Psoas muscle (tissue), 8 donors: ENCODE data around the gene SOX2. TPM values are rescaled to one million over a fixed set of nuclear protein-coding genes. Genes with fewer than 3 reads are reported as not detected.

Experiments used
- ATAC-seq, 4 donors: fragments of 200-7000 bp; cut with Tn5 transposase; one replicate each; pipeline ENCODE4 v1.9.1; 2020; ENCODE audit warnings: moderate library complexity in 3 of 4, mild to moderate bottlenecking in 2 of 4
- DNase-seq, 2 donors: peaks; one replicate each; pipeline ENCODE4 v3.0.0-alpha.2; 2020
- H3K27ac ChIP-seq: fragments of 200-600 bp; one replicate; pipeline ENCODE4 v1.8.0; 2022
- H3K27me3 ChIP-seq, 3 donors: fragments of 200-600 bp in 1 of 3; one replicate each; pipeline versions ENCODE4 v1.6.1 to v1.8.0; 2013 to 2022; ENCODE audit warnings: low read length in 2 of 3, mild to moderate bottlenecking in 2 of 3, moderate library complexity in 1 of 3; ENCODE audit not compliant: insufficient read depth in 3 of 3
- H3K36me3 ChIP-seq, 2 donors: fragments of 200-600 bp in 1 of 2; one replicate each; pipeline versions ENCODE4 v1.6.1 to v1.8.0; 2013 to 2022; ENCODE audit warnings: low read depth in 1 of 2, mild to moderate bottlenecking in 1 of 2, moderate library complexity in 1 of 2; ENCODE audit not compliant: insufficient read depth in 1 of 2
- H3K4me1 ChIP-seq: fragments of 200-600 bp; one replicate; pipeline ENCODE4 v1.8.0; 2022
- H3K4me3 ChIP-seq: fragments of 200-600 bp; one replicate; pipeline ENCODE4 v1.8.0; 2022; ENCODE audit warnings: mild to moderate bottlenecking
- H3K9me3 ChIP-seq: fragments of 200-600 bp; one replicate; pipeline ENCODE4 v1.8.0; 2022
- WGBS, 3 donors: extraction: QIAGEN DNeasy Blood & Tissue Kit; methylation state at CpG; one replicate each; pipeline versions ENCODE4 v1.1.6 to v1.1.7; 2013; 5-methylcytosine and 5-hydroxymethylcytosine counted together
- intact Hi-C, 2 donors: fragments of 100-400 bp; cut with DNase I; formaldehyde crosslinking; loops; one replicate each; pipeline versions ENCODE4 v1.11.0 to v1.14.2; 2022
- polyA plus RNA-seq, 3 donors: library from polyadenylated mRNA; stranded (reverse); fragments of 200-250 nt; gene quantifications; one replicate each; pipeline ENCODE4 v1.2.3, GENCODE V29; 2013
- total RNA-seq, 4 donors: library from RNA; stranded (reverse); fragmentation: NEBNext Ultra II Directional in 2 of 4; extraction: Animal tissue kit (Norgen Biotek cat#: 25700) in 2 of 4; gene quantifications; one replicate each; pipeline versions ENCODE4 v1.2.1 to v1.2.4, GENCODE V29; 2021 to 2023
- TF ChIP-seq, protein P1 (sequence below): fragments of 200-600 bp; IDR thresholded peaks from one replicate; pipeline ENCODE4 v1.8.0; 2022; ENCODE audit warnings: antibody characterized with exemption
- donor health status: healthy with polysubstance abuse.
- donor health status: DM: no; HTN: no; CAD: no; lungs with moderate emphysema.
- donor health status: Bipolar disorder and iron deficiency.
- donor health status: healthy.
- donor health status: DM: yes; HTN: yes; CAD: no.
- donor health status: DM: no; HTN: no; CAD: no.
- donor health status: DM: no; HTN: no; CAD: no.
- donor health status: DM: yes; HTN: yes; CAD: no.

SOX2 gene
- total and polyA plus RNA-seq, 7 donors, result 0.03 to 0.09 (median 0.05) TPM; not detected in 4

DNA sequence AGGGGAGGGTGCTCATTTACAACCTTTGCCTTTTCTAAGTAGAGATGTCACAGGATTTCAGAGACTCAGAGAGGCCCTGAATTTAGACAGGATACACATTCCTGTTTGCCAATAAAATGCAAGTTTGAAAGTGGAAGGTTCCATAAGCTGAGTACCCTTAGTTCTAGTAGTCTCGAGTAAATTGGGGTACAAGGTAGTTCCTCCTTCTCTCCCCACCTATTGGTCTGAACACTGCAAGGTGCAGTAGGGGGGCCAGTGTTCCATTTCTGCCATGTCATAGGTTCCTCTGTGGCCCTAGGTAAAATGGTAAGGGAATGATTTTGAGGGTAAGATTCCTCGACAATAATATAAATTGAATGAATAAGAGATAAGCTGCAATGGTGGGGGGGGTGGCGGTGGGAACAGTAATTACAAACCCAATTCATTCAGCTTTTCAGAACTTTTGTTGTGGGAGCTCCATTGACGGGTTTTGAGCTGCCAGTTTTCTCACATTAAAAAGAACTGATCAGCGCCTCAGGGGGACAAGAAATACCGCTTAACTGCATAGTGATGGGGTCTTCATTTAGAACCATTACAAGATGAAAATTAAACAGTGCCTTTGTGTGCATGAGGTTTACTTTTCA, 5.9 kb downstream of the SOX2 start:
- intact Hi-C loops, result no loop called here
- peaks cover 31 to 100% (median 36%) of the 10 kb centered on the region in 3 donors for H3K27me3 ChIP-seq
- 30 to 38% (median 31%) methylated on average over 6 of the region's 6 CpGs for WGBS, 3 donors
- DNase-seq (no peak), ATAC-seq (no peak)
- H3K27ac ChIP-seq, result no peak overlapping the region
- H3K9me3 ChIP-seq, result no peaks in the 10 kb centered on the region
- TF ChIP-seq, protein P1, sequence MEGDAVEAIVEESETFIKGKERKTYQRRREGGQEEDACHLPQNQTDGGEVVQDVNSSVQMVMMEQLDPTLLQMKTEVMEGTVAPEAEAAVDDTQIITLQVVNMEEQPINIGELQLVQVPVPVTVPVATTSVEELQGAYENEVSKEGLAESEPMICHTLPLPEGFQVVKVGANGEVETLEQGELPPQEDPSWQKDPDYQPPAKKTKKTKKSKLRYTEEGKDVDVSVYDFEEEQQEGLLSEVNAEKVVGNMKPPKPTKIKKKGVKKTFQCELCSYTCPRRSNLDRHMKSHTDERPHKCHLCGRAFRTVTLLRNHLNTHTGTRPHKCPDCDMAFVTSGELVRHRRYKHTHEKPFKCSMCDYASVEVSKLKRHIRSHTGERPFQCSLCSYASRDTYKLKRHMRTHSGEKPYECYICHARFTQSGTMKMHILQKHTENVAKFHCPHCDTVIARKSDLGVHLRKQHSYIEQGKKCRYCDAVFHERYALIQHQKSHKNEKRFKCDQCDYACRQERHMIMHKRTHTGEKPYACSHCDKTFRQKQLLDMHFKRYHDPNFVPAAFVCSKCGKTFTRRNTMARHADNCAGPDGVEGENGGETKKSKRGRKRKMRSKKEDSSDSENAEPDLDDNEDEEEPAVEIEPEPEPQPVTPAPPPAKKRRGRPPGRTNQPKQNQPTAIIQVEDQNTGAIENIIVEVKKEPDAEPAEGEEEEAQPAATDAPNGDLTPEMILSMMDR, result no peak
- H3K4me3 ChIP-seq, result no peak overlapping the region
- no peaks in the 10 kb centered on the region for H3K36me3 ChIP-seq
- H3K4me1 ChIP-seq, result no peaks in the 10 kb centered on the region

DNA sequence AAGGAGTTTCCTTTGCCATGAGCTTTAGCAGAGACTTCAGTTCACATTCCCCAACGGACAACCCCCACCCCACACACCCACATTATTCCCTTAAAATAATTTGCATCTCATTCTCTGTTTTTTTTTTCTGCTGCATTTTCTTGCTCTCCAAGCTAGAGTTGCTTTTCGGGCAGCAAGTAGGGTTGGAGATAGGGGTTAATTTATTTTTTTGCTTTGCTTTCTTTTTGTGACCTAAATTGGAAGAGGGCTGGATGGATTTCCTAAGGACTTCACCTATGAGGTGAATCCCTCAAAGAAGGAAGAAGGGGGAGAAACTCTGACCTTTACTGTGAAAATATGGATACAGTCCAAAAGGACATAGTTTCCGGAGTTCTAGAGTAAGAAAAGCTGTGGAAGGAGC, 6.6 kb downstream of the SOX2 start:
- DNase-seq, result no peak
- intact Hi-C loops, result no loop called here

DNA sequence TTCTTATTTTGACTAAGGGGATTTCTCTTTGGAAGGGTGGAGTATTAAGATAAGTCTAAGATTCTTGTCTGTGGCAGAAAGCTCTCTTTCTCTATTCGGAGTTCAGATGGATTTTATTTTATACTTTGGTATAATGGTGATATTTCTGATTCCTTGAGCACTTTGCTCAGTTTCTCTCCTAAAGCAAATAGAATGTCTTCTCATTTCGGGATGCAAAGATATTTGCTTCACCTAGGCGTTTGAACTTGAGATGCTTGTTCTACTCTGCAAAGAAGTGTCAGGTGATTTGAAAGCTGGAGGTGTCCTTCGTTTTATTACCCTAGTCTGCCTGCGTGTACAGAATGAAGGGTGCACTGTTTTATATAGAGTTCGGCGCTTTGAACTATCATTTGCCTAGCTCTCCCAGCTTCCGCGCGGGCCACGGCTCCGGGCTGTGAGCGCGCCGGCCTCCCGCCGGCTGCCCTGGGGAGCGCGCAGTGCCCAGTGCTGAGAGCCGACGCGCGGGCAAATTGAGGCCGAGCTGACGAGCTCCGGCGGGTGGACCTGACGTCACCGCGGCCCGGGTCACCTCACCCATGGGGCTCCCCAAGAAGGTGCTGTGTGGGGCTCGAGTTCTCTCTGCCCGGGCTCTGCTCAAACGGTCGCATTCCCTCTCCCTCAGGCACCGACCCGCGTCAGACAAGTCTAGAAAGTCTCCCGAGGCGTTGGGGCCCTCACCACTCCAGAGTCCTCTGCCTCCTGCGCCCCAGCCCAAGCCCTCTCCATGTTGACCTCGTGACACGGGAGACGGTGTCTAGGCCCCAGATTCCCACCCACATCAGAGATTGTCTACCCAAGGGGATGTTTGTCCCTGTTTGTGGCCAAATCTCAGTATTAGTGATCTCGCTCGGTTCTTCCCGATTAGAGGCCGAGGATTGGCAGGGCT, 7.5 kb downstream of the SOX2 start:
- no peaks in the 10 kb centered on the region for H3K4me1 ChIP-seq
- ATAC-seq (no peak), DNase-seq (no peak)
- H3K9me3 ChIP-seq, result no peaks in the 10 kb centered on the region
- H3K27ac ChIP-seq, result no peak overlapping the region
- 10 to 14% (median 13%) methylated on average over 46 to 48 of the region's 48 CpGs for WGBS, 3 donors
- H3K36me3 ChIP-seq, result no peaks in the 10 kb centered on the region
- H3K27me3 ChIP-seq, result peaks cover 38 to 100% (median 38%) of the 10 kb centered on the region in 3 donors
- intact Hi-C loops, result no loop called here
- H3K4me3 ChIP-seq, result no peak overlapping the region
- TF ChIP-seq, protein P1, result no peak

More for the DNA sequence above, 6.6 kb downstream of the SOX2 start:
- Histone ChIP-seq H3K9me3 (no peaks in the 10 kb centered on the region), H3K36me3 (no peaks in the 10 kb centered on the region), H3K27me3 (peaks cover 29 to 100% (median 38%) of the 10 kb centered on the region in 3 donors), H3K4me3 (no peak overlapping the region), H3K4me1 (no peaks in the 10 kb centered on the region), H3K27ac (no peak overlapping the region)
- ATAC-seq, result no peak
- TF ChIP-seq, protein P1, result no peak
- 38 to 44% (median 40%) methylated on average over 3 of the region's 3 CpGs for WGBS, 3 donors

DNA sequence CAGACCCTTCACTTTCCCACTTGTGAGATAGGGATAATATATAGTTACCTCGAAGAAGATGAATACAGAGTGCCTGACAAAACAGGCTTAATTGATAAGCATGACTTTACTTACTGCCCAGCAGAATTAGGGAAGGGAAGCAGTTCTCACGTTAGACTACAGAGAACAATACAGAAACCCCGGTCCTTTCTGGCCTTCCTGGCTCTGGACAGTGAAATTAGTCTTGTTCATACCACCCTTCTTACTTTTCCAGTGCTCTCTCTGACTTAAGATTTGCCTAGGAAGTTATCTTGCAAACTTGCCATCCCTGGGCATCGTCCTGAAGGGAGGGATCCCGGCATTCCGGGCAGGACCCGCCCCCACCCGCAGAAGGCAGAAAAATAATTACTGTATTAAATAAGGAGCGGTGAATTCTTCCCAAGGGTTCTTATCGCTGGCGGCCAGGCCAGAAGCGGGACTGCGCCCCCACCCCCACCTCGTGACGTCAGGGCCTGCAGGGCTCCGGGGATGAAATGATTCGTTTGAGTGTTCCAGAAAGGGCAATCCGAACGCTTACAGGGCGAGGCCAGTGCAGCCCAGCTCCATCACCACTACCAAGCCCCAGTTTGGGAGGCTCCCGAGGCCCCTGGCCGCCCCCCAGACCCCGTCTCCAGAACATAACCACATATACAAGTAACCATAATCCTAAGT, 8.4 kb downstream of the SOX2 start:
- intact Hi-C loops, result no loop called here
- no peaks in the 10 kb centered on the region for H3K36me3 ChIP-seq
- H3K9me3 ChIP-seq, result no peaks in the 10 kb centered on the region
- WGBS, 3 donors, result 11 to 16% (median 16%) methylated on average over 22 to 23 of the region's 23 CpGs
- no peak for ATAC-seq
- no peak overlapping the region for H3K27ac ChIP-seq
- TF ChIP-seq, protein P1, result no peak
- no peak overlapping the region for H3K4me3 ChIP-seq
- H3K4me1 ChIP-seq, result no peaks in the 10 kb centered on the region
- H3K27me3 ChIP-seq, result peaks cover 34 to 100% (median 41%) of the 10 kb centered on the region in 3 donors
- no peak for DNase-seq
